HepG2 (cell line): ENCODE data around the gene RANBP3.

Experiments
- POLR2A ChIP-seq, 2 experiments: IDR thresholded peaks; 2 replicates each; pipeline ENCODE4 v1.6.1; 2011; ENCODE audit warnings: low read depth in 2 of 2, low read length in 2 of 2, mild to moderate bottlenecking in 1 of 2, moderate library complexity in 1 of 2; ENCODE audit not compliant: insufficient read depth in 1 of 2
- ZNF337 ChIP-seq: sonication (generic); formaldehyde crosslinking; IDR thresholded peaks from 2 replicates; pipeline ENCODE4 v1.5.1; 2020; ENCODE audit warnings: missing genetic modification reagents, low read depth, mild to moderate bottlenecking, borderline replicate concordance
- ZNF432 ChIP-seq: sonication (generic); formaldehyde crosslinking; IDR thresholded peaks from 2 replicates; pipeline ENCODE4 v1.5.0; 2020; ENCODE audit warnings: missing genetic modification reagents, mild to moderate bottlenecking, borderline replicate concordance
- ZNF816 ChIP-seq: sonication (generic); formaldehyde crosslinking; IDR thresholded peaks from 2 replicates; pipeline ENCODE4 v1.8.0; 2022; ENCODE audit warnings: missing genetic modification reagents, mild to moderate bottlenecking, borderline replicate concordance

GRCh38 chr19:5893296-5893903 lies 84.5 kb downstream of the RANBP3 start:
- TF ChIP-seq POLR2A (IDR thresholded peaks at IDR 0.05; ENCODE audit: insufficient read depth in 1 of 2, low read depth in 2 of 2, low read length in 2 of 2) (no peak), ZNF816 (CRISPR knock-in tag) (no peak), ZNF337 (CRISPR knock-in tag) (no peak), ZNF432 (CRISPR knock-in tag) (no peak)
